GM18499 (cell line): Measurements from ENCODE around the gene NCK2.

Experiments used
- ATAC-seq: cut with Tn5 transposase; IDR thresholded peaks from one replicate; pipeline ENCODE4 v1.9.1; 2021; ENCODE audit warnings: moderate number of reproducible peaks; ENCODE audit not compliant: insufficient read depth, unreplicated experiment

Gene NCK2

GRCh38 chr2:105839793-105840192 is 95.1 kb downstream of the NCK2 start:
- ATAC-seq: no peak

DNA sequence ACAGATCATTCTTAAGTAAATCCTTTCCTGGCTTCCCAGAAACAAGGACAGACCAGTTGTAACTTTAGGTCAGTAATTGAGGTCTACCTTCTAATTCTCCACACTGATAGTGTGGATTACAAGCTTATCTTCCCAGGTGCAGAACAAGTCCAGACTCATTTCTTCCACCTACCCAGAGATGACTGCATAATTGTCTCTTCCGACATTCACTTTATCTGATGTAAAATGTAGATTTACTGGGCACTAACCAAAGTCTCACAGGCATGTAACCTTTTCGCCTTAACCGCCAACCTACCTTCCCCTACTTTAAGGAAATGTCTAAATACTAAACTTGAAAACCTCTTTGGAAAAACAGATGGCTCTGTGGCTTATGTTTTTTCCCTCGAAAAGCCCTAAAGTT is 96.2 kb downstream of the NCK2 start:
- ATAC-seq: no peak

- no peak for ATAC-seq
Observed at GRCh38 chr2:105841551-105841950, 96.8 kb downstream of the NCK2 start.

DNA sequence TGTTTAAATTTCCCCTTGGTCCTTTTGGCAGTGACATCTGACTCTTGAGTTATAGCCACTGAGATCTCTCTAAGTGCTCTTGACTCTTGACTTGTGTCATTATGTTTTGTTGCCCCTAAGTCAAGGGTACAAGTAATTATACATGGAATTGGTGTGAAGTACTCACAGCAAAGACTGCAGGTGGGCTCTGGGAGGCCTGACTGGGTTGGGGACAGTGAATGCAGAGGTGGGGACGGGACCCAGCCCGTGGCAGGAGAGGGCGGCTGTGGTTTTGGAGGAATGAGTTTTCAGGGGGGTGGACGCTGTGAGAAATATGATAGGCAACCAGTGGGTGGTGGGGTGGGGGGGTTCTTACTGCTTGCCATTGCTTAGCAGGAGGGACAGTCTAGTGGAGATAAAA is 97.8 kb downstream of the NCK2 start:
- no peak for ATAC-seq

- ATAC-seq: no peak
Observed at GRCh38 chr2:105843476-105844374, 99.0 kb downstream of the NCK2 start.

GRCh38 chr2:105845976-105846375 is 101.3 kb downstream of the NCK2 start:
- ATAC-seq: no peak

DNA sequence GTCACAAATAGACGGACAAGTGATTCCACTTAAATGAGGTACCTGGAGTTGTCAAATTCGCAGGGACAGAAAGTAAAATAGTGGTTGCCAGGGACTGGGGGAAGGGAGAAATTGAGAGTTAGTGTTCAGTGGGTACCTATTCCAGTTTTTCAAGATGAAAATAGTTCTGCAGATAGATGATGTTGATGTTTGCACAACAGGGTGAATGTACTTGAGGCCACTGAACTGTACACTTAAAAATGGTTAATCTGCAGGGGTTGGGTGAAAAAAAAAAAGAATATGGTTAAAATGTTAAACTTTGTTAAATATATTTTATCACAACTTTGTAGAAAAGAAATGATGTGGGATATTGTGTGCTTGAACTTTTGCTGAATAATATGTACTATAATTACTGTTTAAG is 102.3 kb downstream of the NCK2 start:
- ATAC-seq: no peak

- ATAC-seq: no peak
Observed at GRCh38 chr2:105848367-105848766, 103.7 kb downstream of the NCK2 start.

DNA sequence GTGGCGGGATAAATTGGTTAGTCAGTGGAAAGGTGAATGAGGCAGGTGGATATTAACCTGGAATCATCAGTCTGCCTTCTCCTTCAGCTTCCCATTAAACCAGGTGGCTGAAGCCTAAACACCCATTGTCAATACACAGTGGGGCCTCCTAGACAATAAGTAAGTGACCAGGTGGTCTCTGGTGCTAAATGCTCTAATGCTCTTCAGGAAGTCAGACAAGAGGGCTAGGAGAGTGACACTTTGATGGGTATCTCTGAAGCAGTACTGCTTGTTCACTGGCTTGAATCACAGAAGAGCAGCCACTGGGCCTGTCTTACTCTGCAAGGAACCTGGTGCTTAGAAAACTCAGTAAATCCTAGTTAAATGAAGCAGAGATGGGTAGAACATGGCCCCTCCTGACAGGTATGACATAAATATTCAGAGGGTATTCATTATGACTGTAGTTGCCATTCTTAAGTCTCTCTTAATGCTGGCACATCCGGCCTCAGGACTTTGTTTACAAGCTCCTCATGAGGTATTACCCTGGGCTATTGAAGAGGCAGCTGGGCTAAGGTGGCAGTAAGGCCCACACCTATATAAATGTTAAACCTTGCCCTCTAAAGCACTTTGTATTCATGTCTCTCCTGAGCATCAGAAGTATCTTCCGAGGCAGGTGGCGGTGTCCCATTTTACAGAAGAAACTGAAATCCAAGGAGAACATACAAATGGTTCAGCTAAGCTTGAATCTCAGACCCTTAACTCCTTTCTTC is 104.9 kb downstream of the NCK2 start:
- no peak for ATAC-seq

GRCh38 chr2:105852066-105852465 is 107.4 kb downstream of the NCK2 start:
- no peak for ATAC-seq

DNA sequence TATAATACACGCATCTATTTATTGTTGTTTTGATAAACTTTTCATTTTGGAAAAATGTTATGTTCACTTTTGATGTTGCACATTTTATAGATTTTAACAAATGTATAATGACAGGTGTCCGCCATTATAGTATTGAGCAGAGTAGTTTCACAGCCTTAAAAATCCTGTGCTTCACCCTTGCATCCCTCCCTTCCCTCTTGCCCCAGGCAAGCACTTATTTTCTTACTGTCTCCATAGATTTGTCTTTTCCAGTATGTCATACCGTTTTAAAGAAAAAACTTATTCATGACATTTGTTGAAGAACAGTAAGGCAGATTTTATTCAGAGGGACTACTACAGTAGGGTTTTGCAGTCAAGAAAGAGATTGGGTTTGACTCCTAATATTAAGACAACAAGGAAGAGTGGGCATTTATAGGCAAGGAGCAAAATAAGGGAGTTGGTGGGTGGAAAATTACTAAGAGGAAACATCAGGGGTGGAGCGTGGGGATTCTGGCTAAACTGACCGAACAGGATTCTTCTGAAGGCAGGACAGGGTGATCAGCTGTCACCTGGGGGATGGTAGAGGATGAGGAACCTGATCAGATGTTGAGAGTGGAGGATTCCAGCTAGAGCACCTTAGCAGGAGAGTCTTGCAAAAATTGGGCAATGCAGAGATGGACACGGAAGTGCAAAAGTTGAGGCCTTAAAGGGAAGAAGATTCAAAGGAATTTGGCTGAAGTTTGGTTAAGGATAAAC is 108.8 kb downstream of the NCK2 start:
- ATAC-seq: no peak

DNA sequence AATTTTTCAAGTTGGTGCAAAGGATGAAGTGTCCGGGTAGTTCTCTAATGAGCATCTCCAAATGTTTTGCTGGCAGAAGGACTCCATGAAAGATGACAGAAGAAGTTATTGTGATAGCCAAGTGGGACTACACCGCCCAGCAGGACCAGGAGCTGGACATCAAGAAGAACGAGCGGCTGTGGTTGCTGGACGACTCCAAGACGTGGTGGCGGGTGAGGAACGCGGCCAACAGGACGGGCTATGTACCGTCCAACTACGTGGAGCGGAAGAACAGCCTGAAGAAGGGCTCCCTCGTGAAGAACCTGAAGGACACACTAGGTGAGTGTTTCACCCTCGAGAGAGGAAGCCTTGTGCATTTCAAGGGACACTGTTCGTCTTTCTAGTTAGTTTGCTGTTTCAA is 110.3 kb downstream of the NCK2 start:
- ATAC-seq: no peak

GRCh38 chr2:105856581-105856980 is 111.9 kb downstream of the NCK2 start:
- ATAC-seq: no peak

DNA sequence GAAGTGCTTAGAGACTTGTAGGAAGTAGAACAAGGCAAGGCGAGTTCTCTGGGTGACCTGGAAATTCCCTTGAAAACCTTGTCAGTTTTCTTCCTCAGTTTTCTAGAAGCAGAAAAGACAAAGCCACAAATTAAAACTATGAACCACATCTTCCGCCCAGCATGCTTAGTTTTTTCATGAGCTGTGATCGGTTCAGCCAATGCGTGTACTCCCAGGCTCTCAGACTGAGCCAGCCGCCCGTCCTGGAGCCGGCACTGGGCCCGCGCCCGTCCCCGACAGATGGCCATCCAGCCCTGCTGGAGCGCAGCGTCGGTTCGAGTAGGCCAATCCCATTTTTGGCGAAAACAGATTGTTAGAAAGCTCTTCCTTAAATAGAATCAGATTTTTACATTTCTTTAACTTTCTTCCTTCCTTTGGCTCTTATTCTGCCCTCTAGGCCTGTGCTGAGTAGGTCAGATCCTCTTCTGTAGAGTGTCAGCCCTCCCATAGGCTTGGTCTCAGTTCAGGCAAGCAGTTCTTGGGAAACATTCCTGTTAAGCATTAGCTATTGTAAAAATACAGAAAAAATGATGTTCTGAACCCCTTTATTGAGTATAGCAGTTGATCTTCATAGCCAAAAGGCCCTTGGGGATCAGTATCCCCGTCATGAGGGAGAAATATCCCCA is 112.5 kb downstream of the NCK2 start:
- ATAC-seq: no peak

DNA sequence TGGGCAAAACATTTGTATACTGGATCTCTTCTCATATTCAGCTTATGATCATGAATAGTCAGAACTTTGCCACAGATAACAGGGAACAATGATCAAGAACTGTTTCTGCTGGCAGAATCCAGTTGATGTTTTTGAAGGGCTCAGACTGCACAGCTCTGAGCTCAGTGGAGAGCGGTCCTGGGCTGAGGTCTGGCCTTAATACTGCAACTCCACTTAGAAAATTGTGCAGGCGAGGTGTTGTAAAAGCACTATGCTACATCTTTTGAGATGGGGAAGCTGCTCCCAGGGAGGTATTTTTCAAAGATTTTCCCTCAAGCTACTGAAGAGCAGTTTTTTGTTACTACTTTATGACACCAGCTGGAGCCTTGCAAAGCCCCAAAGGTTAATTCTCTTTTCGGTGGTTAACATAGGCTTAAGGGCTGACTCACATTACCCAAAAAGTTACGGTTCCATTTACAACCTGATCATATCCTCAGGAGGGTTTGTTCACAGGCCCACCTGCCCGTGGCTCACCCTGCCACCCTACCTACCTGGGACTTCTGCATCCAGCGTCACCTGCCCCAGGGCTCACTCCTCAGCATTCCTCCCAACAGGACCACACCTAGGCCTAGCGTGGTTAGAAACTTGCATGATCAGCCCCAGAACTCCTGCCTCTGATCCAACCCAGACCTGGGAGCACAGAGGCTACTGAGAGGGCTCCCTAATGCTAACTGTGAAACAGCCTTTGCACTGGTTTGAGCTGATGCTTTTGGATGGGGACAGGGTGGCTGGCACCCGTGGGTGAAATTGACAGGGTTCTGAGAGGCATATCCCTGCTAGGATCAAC is 114.4 kb downstream of the NCK2 start:
- ATAC-seq: no peak

DNA sequence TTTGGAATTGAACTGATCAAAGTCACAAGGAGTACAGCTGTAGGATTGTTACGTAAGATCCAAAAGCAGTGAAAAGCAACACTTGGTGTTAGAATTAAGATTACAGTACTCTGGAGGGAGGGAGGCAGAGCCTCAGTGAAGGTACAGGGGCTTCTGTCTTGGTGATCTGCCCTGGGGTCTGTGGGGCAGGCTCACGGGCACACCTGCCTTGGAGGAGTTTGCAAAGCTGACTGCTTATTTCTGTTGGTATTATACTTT is 114.9 kb downstream of the NCK2 start:
- ATAC-seq: no peak

GRCh38 chr2:105860567-105860966 is 115.9 kb downstream of the NCK2 start:
- no peak for ATAC-seq

GRCh38 chr2:105861200-105861599 is 116.5 kb downstream of the NCK2 start:
- no peak for ATAC-seq

DNA sequence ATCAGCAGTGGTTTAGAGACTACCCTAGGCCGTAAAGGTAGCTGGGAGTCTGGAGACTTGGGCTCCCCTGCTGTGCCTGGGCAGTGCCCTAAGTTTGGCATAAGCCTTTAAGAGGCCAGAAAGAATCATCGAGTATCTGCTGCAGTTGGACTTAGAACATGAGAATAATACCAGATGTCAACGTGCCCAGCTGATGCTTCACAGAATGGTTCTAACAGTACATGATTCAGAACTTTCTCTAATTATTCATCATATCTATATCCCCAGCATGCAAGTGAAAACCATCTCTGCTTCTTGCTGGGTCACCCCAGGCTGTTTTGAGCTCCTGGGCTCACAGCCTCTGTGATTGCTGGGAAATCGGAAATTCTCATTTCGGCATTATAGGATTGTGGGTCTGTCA is 118.1 kb downstream of the NCK2 start:
- ATAC-seq: no peak

DNA sequence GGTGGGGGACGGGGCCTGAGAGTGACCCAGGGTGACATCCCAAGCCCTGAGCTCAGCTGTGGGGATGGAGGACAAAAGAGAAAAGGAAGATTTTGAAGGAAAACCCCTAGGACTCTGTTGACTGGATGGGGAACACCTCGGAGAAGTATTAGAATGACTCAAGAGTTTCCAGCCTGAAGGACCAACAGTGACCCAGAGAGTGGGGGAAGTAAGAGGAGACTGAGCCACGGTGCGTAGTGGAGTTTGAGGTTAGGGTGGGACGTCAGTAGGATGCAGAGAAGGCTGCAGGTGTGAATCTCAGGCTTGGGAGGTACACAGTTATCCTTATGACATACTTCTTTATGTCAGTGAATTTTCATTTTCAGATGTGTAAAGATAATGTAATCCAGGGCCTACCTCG is 119.5 kb downstream of the NCK2 start:
- ATAC-seq: no peak
